GM19397 (cell line): ENCODE measurements around the gene POP4.

ENCODE experiments used
- ATAC-seq: cut with Tn5 transposase; IDR thresholded peaks from one replicate; pipeline ENCODE4 v1.9.1; 2021; ENCODE audit warnings: mild to moderate bottlenecking, moderate library complexity; ENCODE audit not compliant: unreplicated experiment

POP4 gene

DNA sequence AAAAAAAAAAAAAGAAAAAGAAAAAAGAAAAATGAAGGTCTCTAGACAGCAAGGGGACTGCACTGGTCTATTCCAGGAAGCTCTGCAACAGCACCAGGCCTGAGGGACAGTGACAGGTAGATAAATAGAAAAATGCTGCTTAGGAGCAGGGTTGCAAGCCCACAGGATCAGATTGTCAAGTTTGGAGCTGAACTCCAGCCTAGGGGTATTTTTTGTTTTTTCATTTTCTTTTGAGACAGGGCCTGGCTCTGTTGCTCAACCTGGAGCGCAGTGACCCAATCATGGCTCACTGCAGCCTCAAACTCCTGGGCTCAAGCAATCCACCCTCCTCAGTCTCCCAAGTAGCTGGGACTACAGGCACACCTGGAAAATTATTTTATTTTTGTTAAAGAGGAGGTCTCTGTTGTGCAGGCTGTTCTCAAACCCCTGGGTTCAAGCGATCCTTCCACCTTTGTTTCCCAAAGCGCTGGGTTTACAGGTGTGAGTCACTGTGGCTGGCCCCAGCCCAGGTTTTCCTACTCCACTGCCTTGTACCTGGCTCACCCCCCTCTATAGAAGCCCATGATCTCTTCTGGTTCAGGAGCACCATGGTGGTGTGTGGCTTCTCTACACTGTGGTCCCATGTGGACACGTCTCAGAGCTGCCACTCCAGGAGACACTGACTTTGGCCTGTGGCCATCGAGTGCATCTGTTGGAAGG is 23.9 kb downstream of the POP4 start:
- no peak for ATAC-seq

DNA sequence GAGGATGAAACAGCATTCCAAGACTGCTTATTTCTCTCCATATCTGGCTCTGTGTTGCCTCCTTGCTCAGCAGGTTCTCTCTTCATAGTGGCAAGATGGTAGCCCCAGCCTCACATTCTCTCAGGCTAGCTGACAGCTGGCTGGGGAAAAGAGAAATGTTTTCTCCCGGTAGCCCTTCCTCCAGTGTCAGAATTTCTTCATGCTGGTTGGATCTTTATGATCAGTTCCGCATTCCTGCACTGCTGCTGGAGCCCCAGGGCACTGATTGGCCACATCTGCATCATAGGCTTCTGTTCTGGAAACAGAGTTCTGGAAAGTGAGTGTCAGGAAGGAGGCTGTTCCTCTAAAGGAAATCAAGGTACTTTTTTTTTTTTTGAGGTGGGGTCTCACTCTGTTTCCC is 24.6 kb downstream of the POP4 start:
- no peak for ATAC-seq

DNA sequence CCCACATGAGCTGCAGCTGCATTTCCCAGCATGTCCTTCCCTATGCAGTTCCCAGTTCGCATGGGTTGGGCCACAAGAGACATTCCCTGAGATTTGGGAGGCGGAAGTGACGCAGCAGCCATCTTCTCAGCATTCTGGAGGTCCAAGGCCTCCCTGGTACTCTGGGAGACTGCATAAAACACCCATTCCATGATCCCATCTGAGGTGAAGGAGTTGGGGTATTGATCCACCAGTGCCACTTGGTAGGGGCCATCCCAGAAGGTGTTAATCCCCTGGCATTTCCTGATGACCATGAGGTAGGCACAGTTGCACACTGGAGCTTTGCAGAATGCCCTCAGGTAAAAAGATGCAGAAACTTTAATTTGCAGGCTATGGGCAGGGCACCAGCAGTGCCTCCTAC is 25.4 kb downstream of the POP4 start:
- no peak for ATAC-seq

DNA sequence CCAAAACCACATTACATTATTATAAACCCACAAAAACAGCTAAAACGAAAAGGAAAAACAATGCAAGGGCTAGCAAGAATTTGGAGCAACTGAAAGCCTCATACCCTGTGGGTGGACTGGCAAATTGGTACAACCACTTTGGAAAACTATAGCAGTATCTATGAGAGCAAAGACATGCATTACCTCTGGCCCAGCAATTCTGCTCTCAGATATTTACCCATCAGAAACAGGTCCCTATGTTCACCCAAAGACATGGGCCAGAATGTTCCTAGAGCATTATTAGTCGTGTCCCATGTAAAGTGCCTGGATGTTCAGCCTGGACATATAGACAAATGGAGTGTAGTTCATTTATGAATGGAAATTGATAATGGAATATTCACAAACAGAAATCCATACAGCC is 27.9 kb downstream of the POP4 start:
- no peak for ATAC-seq

DNA sequence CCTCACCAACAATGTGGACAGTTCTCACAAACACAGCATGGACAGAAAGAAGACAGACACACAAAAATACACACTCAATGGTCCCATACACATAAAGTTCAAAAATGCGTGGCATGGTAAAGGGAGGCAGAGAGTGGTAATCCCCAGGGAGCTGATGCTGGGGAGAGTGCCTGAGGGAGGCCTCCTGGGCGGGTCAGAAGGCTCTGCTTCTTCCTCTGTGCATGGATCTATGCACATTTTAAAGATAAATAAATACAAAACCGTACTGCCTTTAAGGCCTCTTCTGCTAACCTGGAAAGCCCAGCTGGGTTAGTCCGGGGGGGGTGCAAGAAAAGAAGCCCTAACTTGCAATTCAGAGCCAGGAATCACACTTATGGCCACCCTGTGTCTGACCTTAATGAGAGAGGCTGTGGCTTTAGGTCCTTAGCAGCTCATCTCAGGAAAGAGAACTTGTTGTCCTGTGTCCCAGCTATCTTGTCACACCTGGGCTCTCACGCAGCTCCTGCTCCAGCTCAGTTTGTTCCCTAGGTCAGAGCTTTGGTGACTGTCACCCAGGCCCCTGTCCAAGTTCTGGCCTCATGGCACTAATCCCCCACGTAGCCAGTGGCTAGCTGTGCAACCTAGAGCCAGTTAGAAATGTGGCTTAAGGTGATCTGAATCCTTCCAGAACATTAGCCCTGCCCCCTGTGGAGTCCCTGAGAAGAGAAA is 28.5 kb downstream of the POP4 start:
- no peak for ATAC-seq

DNA sequence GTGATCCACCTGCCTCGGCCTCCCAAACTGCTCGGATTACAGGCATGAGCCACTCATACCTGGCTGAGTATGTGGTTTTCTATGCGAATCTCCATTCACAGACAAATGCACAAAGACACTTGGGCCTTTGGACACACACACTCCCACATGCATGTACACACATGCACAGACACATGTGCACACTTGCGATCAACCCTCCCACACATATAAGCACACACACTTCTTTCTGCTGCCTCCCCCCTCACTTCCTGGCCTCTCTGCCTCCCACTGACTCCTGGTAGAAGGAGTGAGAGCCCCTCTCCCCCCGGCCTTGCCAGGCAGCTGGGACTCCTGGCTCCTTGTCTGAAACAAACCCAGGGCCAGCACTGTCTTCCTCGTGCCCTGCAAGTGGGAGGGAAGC is 29.9 kb downstream of the POP4 start:
- ATAC-seq, result no peak

DNA sequence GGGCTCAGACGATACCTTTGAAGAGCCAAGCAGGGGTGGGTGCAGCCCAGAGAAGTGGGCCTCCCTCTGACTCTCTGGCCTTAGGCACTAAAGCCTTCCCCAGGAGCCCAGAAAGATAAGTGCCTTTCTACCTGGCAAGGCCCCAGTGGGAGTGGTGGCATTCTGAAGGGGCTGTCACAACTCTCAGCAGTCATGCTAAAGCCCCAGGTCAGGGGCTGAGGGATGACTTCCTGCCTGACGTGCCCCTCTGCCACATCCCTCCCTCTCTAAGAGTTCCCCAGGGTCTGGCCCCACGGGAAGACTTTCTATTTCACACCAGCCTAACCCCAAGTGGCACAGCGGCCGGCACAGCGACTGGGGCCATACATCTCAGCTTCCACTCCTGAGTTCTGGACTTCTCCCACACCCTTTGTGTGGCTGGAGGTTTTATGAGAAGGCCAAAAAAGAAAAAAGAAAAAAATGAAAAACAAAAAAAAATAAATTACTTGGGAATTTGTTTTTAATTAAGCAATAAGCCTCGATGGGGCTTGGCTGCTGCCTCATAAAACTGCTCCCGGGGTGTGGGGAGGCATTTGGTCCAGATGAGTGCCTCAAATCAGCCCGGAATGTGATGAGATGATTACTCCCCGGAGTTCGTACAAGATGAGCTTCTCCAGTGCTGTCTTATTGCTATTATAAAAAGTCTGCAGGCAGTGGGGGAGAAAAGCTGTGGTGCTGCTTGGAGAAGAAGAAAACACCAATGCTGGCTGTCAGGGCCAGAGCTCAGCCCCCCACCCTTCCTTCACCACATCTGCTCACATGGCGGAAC is 30.7 kb downstream of the POP4 start:
- no peak for ATAC-seq

DNA sequence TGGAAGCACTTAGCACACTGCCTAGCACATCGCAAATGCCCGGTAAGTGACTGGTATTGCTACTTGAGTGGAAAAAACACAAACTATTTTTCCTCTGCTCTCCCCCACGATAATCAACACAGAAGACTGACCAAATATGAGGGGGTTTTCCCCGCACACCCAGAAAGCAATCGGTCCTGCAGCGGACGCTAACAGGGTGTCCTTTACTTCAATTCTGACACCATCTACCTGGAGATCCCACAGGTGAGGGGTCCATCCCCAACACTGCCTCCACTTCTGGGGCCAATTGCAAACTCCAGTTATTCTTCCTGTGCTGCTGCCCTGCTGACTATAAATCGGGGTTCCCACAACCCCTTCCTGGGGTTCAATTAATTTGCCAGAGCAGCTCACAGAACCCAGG is 33.0 kb downstream of the POP4 start:
- no peak for ATAC-seq

DNA sequence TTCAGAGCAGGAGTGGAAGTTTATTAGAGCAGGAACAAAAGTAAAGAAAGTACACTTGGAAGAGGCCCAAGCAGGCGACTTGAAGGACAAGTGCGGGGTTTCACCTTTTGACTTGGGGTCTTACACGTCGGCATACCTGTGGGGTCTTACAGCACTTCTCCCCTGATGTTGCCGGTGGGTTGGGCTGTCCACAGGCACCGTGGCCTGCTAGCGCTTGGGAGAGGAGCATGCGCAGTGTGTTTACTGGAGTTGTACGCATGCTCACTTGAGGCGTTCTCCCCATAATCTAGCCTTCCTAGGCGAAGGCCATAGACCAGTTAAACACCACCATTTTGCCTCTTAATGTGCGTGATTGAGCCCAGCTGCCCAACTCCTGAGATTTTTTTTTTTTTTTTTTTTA is 34.1 kb downstream of the POP4 start:
- ATAC-seq, result no peak

DNA sequence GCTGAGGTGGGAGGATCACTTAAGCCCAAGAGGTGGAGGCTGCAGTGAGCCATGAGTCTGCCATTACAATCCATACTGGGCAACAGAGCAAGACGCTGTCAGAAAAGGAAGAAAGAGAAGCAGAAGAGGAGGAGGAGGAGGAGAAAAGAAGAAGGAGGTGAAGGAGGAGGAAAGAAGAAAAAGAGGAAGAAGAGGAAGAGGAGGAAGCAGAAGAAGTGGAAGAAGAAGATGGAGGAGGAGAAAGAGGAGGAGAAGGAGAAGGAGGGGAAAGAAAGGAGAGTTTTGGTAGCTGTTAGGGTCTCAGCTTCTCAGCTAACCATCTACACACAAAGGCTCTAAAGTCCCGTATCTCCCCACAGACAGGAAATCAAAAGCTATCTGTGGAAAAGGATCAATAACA is 35.5 kb downstream of the POP4 start:
- no peak for ATAC-seq

DNA sequence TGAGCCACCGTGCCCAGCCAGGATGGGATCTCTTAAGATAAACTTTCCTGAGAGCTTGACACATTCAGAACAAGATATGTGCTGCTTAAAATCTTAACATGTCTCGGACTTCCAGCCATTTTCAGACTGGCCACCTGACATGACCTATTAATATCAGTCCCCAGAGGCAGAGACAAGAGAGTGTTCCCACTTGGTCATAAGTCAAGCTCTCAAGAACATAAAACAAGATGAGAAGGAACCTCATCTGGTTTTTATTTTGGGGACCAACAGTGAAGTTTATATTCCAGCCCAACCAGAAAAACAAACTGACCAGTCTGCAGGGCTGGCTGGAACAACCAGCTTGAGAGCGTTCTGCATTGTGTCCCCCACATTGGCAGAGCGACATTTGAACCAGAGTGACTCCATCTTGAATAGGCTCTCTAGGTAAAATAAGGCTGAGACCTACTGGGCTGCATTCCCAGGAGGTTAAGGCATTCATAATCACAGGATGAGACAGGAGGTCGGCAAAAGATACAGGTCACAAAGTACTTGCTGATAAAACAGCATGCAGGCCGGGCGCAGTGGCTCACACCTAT is 37.4 kb downstream of the POP4 start:
- no peak for ATAC-seq

DNA sequence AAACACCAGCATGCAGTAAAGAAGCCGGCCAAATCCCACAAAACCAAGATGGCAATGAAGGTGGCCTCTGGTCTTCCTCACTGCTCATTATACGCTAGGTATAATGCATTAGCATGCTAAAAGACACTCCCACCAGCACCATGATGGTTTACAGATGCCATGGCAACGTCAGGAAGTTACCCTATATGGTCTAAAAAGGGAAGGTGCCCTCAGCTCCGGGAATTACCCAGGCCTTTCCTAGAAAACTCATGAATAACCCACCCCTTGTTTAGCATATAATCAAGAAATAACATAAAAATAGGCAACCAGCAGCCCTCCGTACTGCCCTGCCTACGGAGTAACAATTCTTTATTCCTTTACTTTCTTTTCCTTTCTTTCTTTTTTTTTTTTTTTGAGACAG is 38.1 kb downstream of the POP4 start:
- no peak for ATAC-seq

DNA sequence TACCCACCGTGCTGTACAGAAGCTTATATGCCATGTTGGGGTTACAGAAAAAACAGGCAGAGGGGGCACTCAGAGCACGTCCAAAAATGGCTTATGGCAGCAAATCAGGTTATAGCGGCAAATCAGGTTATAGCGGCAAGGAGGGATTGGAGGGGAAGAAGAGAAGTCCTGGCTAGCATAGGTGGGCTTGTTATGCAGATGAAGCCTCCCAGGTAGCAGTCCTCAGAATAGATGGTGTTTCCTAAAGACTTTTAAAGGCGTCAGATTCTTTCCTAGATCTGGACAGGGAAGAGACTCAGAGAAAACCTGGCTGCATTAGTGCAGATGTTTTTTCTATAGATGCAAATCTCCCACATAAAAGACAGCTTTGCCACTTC is 39.4 kb downstream of the POP4 start:
- no peak for ATAC-seq

DNA sequence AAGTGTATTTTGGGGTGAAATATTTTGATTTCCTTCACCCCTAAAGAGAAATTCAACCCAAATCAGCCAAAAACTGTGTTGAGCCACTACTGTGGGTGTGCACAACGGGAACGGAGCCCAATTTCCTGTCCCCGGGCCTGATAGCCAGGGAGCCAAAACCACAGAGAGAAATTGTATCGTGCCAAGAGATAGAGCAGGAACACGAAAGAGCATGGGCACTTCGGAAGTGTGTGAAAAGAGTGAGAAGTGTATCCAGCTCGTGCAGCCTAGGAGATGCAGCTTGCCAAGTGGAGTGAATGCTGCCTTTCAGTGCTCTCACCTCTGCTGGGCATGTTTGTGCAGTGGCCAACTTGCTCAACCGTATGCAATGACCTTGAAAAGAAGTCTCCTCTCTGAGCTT is 39.8 kb downstream of the POP4 start:
- ATAC-seq, result no peak

DNA sequence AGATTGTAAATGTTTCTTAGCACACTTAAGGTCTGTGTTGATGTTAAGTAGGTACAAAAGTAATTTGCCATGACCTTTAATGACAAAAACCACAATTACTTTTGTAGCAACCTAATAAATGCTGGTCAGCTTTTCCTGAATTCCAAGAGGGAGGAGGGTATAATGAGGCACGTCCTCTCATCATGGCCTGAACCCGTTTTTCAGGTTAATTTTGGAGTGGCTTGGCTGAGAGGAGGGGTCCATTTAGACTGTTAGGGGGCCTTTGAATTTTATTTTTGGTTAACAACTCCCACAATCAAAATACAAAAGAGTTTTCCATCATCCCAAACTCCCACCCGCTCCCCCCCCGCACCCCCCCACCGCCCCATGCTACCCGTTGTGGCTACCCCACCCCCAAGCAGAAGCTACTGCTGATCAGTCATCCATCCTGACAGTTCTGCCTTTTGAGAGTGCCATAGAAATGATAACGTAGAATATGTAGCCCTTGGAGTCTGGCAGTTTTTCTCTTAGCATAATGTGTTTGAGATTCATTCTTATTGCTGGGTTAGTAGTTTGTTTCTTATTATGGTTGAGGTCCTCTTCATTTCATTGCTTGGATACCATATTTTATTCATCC is 44.8 kb downstream of the POP4 start:
- ATAC-seq, result no peak

DNA sequence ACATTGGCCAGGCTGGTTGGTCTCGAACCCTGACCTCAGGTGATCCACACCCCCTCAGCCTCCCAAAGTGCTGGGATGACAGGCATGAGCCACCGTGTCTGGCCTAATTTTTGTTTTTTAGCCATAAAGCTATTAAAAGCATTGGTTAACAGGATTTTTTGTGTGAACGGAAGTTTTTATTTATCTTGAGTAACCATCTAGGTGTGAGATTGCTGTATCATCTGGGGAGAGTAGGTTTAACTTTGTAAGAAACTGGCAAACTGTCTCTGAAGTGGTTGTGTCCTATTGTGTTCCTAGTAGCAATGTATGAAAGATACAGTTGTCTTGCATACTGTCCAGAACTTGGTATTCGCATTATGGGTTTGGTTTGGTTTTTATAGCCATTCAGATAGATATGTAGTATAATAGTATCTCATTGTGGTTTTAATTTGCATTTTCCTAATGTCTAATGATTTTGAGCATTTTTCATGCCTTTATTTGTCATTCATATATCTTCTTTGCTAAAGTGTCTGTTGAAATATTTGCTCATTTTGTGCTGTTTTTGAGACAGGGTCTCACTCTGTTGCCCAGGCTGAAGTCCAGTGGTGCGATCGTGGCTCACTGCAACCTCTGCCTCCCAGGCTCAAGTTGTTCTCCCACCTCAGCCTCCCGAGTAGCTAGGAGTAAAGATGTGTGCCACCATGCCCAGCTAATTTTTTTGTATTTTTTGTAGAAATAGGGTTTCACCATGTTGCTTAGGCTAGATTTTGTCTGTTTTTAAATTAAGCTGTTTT is 45.7 kb downstream of the POP4 start:
- no peak for ATAC-seq

DNA sequence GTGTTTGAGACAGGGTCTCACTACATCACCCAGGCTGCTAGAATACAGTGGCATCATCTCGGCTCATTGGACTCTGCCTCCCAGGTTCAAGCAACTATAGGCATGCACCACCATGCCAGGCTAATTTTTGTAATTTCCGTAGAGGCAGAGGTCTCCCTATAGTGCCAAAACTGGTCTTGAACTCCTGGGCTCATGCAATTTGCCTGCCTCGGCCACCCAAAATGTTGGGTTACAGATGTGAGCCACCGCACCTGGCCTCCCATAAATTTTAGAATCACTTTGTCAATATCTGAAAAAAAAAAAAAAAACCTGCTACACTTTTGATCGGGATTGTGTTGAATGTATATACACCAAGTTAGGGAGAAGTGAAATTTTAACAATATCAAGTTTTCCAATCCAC is 47.3 kb downstream of the POP4 start:
- ATAC-seq, result no peak

DNA sequence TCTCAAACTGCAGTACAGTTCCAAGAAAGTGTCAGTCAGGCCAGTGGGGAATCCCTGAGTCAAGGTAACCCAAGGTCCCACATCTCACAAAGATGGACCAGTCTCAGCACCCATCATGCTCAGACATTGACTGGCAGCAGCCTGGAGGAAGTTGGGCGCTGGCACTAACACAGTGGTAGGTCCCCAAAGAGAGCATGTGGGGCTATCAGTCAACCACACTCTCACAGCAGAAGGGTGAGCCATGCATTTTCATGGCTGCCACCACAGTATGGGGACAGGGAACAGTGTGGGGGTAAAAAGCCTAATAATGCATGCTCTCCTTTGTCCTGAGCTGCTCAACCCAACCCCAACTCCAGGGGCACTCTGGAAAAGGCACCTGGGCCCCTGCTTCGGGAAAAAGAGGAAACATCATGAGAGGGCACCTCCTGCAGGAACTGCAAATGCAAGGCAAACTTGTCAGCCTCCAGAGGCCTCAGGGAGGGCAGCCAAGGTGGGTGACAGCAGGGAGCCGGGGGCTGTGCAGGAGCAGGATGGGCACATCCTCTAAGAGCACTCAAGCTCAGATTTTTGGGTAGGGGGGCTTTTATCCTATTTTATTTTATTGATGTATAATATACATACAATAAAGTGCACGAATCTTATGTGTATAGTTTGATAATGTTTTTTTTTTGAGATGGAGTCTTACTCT is 49.7 kb downstream of the POP4 start:
- ATAC-seq, result no peak

DNA sequence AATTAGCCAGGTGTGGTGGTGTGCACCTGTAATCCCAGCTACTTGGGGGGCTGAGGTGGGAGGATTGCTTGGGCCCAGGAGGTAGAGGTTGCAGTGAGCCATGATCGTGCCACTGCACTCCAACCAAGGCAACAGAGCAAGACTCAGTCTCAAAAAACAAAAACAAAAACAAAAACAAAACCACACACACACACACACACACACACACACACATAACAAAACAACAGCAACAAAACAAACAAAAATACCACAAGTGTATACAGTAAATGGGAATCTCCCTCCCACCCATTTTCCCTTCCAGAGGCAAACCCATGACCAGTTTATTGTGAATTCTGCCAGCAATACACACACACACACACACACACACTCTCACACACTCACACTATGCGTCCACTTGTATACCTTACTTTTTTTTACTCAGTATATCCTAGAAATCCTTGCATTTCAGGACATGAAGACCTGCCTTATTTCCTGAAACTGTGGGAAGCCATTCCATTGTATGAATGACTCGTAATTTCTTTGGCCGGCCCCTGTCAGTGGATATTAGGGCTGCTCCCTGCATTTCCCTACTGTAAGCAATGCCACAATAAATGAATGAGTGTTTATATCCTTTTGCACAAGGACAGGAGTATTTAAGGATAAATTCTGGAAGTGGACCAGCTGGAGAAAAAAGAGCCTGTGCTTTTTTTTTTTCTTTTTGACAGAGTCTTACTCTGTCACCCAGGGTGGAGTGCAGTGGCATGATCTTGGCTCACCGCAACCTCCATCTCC is 52.3 kb downstream of the POP4 start:
- ATAC-seq, result no peak
